ENCODE data around the gene RNF31. TPM values are rescaled to one million over a fixed set of nuclear protein-coding genes. Genes with fewer than 3 reads are reported as not detected.

RNF31 gene
- total RNA-seq, 2 experiments from 2014 or later, result 37.8 to 57.8 TPM

DNA sequence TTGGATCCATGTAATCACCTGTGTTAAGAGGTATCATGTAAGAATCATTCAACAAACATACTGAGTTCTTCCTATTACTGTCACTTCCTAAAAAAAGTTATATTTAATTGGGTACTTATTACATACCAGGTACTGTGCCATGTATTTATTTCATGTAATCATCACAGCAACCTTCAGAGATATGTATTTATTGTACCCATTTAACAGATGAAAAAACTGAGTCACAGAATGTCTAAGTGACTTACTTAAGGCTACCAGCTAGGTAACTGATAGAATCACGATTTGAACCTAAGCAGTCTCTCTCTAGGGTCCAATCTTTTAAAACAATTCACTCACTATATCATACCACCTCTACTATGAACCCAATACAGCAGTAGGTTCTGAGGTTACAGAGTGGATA, 2.8 kb upstream of the RNF31 start:
- H3K9me2 ChIP-seq (ENCODE audit: insufficient read depth, low read length), result no peaks in the 10 kb centered on the region
- H3K36me3 ChIP-seq (ENCODE audit: insufficient read depth, low read length), result peaks cover 34% of the 10 kb centered on the region
- POLR2A ChIA-PET, result interaction anchor here (1.2 to 1.4 kb wide), 2 partner anchors 30 to 98 kb away, joined by 3 to 4 read pairs; partner anchors contain the start of genes DCAF11, NRL and TINF2
- H3K4me1 ChIP-seq (ENCODE audit: insufficient read depth, low read length, poor library complexity, severe bottlenecking), result peaks cover 28% of the 10 kb centered on the region
- no peak for TF ChIP-seq EZH2phosphoT487 (IDR thresholded peaks at IDR 0.05; ENCODE audit: borderline replicate concordance, low read depth, low read length)
- TF ChIP-seq, protein P1, sequence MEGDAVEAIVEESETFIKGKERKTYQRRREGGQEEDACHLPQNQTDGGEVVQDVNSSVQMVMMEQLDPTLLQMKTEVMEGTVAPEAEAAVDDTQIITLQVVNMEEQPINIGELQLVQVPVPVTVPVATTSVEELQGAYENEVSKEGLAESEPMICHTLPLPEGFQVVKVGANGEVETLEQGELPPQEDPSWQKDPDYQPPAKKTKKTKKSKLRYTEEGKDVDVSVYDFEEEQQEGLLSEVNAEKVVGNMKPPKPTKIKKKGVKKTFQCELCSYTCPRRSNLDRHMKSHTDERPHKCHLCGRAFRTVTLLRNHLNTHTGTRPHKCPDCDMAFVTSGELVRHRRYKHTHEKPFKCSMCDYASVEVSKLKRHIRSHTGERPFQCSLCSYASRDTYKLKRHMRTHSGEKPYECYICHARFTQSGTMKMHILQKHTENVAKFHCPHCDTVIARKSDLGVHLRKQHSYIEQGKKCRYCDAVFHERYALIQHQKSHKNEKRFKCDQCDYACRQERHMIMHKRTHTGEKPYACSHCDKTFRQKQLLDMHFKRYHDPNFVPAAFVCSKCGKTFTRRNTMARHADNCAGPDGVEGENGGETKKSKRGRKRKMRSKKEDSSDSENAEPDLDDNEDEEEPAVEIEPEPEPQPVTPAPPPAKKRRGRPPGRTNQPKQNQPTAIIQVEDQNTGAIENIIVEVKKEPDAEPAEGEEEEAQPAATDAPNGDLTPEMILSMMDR (conservative IDR thresholded peaks at IDR 0.05; ENCODE audit: low read length), result no peak
- no peak overlapping the region for H3K4me2 ChIP-seq (ENCODE audit: low read length)
- CTCF ChIA-PET (ENCODE audit: unreplicated experiment), result no interaction called here
- no peak overlapping the region for H2AFZ ChIP-seq (ENCODE audit: low read length)
- intact Hi-C loops (cut with micrococcal nuclease; ENCODE audit: unreplicated experiment), result loop anchor here (10.0 kb wide), 1 partner anchor 840 kb away; the partner anchor contains the start of genes BCL2L2 and PPP1R3E
- H3K27ac ChIP-seq (ENCODE audit: low read depth, low read length, poor library complexity, severe bottlenecking), result no peak overlapping the region
- peaks cover 35% of the 10 kb centered on the region for H3K79me2 ChIP-seq (ENCODE audit: insufficient read depth, low read depth, low read length)
- H3K9me3 ChIP-seq (ENCODE audit: low read length), result no peaks in the 10 kb centered on the region
- no peak overlapping the region for H3K4me3 ChIP-seq (ENCODE audit: low read depth, low read length, poor library complexity, severe bottlenecking)
- no TSS peak for BruUV-seq (replicated peaks)
- 0 out of 2 replicates have a peak, but pooled peaks cover 3% of the 10 kb centered on the region for H4K20me1 ChIP-seq (ENCODE audit: insufficient read depth, low read length)
- DNase-seq (ENCODE audit: low spot score), result no peak

DNA sequence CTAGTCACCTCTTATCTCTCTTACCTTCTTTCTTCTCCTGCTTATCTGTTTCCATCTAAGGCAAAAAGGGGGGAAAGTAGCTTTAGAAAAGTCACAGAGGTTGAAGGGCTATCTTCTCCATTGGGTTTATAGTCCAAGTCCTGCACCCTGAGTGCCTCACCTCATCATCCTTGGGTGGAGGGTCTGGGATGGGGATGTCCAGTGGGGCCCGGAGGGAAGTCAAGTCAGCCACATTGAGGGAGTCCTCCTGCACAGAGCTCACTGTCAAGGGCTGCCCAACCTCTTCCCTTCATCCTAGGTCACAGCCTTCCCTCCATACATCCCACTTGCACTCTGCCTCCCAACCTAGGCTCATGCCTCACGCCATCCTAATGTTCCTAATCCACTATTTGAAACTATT, 2.1 kb upstream of the RNF31 start:
- POLR2A ChIA-PET, result interaction anchor here (1.4 to 3.9 kb wide), 5 partner anchors 9 to 97 kb away, joined by 4 to 32 read pairs (median 20); partner anchors contain the start of genes DCAF11, NRL, PCK2 and PSME1
- no peak for TF ChIP-seq EZH2phosphoT487 (IDR thresholded peaks at IDR 0.05; ENCODE audit: borderline replicate concordance, low read depth, low read length)
- TF ChIP-seq, protein P1 (conservative IDR thresholded peaks at IDR 0.05; ENCODE audit: low read length), result no peak
- Histone ChIP-seq H4K20me1 (ENCODE audit: insufficient read depth, low read length) (no peaks in the 10 kb centered on the region), H3K27ac (ENCODE audit: low read depth, low read length, poor library complexity, severe bottlenecking) (no peak overlapping the region), H3K9me2 (ENCODE audit: insufficient read depth, low read length) (no peaks in the 10 kb centered on the region), H2AFZ (ENCODE audit: low read length) (no peak overlapping the region), H3K4me2 (ENCODE audit: low read length) (peak overlapping the region; percentile 96), H3K4me1 (ENCODE audit: insufficient read depth, low read length, poor library complexity, severe bottlenecking) (peaks cover 25% of the 10 kb centered on the region), H3K36me3 (ENCODE audit: insufficient read depth, low read length) (peaks cover 38% of the 10 kb centered on the region), H3K9me3 (ENCODE audit: low read length) (no peaks in the 10 kb centered on the region), H3K4me3 (ENCODE audit: low read depth, low read length, poor library complexity, severe bottlenecking) (peak overlapping the region; percentile 94), H3K79me2 (ENCODE audit: insufficient read depth, low read depth, low read length) (peaks cover 27% of the 10 kb centered on the region; the same call in 1 of the 2 replicates)
- CTCF ChIA-PET (ENCODE audit: unreplicated experiment), result interaction anchor here (0.7 kb wide), 1 partner anchor 16 kb away, joined by 3 read pairs; the partner anchor contains the start of gene IRF9
- no TSS peak for BruUV-seq (replicated peaks)
- DNase-seq (ENCODE audit: low spot score), result no peak
- intact Hi-C loops (cut with micrococcal nuclease; ENCODE audit: unreplicated experiment), result loop anchor here (10.0 kb wide), 1 partner anchor 840 kb away; the partner anchor contains the start of genes BCL2L2 and PPP1R3E

All from OCI-LY7 (cell line).